Measurements from ENCODE around the gene TRMT112. TPM values are rescaled to one million over a fixed set of nuclear protein-coding genes. Genes with fewer than 3 reads are reported as not detected.

Gene TRMT112
- total and polyA plus RNA-seq, 2 of the 4 experiments (the other 2 are of a cell fraction) = 173 to 202 TPM

DNA sequence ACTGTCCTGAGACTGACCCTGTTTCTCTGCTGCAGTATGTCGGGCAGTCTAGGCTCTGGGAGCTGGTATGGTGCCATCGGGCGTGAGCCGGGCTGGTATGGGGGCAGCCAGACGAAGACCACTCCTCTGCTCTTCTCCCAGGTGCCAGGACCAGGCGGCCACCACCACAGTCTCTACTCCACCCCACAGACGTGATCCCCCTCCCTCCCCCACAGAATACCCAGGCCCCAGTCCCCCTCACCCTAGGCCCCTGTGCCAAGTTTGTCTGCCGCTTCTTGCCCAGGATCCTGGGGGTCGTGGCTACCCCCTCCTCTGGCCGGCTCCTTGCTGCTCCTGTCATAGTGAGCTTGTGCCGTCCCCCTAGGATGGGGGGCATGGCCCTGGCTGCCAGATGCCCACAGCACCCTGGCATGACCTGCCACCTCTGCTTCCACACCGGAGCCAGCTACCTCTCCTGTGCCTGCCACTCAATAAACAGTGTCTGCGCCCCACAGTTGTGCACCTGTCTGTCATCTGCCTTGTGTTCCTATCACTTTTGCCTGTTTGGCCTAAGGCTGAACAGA, 28.3 kb downstream of the TRMT112 start:
- intact Hi-C loops (cut with micrococcal nuclease) (no loop called here), in situ Hi-C loops (cut with MboI; ENCODE audit: low sequenced_read_pairs) (no loop called here), dilution Hi-C loops (cut with HindIII; ENCODE audit: low sequenced_read_pairs, unreplicated experiment) (no loop called here)
- no peak overlapping the region for H2BK20ac ChIP-seq (ENCODE audit: low read depth, low read length)
- H3K14ac ChIP-seq (replicated peaks; ENCODE audit: low read depth, low read length) = no peak overlapping the region
- no peak overlapping the region for H3K4me3 ChIP-seq (ENCODE audit: insufficient read depth, low read depth, low read length)
- H2BK15ac ChIP-seq (ENCODE audit: low read depth, low read length) = no peak overlapping the region
- no peak overlapping the region for H3K4me2 ChIP-seq (ENCODE audit: low read depth, low read length)
- H2BK120ac ChIP-seq (ENCODE audit: low read depth, low read length) = no peak overlapping the region
- H4K91ac ChIP-seq (ENCODE audit: insufficient read depth, low read depth, low read length) = no peak overlapping the region
- peaks cover 7% of the 10 kb centered on the region for H3K4me1 ChIP-seq (ENCODE audit: control insufficient read depth, insufficient read depth, low read length)
- no peak overlapping the region for H3K4ac ChIP-seq (ENCODE audit: low read depth, low read length)
- H3K9ac ChIP-seq (ENCODE audit: low read depth, low read length) = no peak overlapping the region
- peaks cover 41% of the 10 kb centered on the region for H3K27me3 ChIP-seq (ENCODE audit: control insufficient read depth, insufficient read depth, low read length)
- WGBS, 2 experiments (ENCODE audit: extremely low coverage in 2 of 2, insufficient read length in 1 of 2) = 80% methylated on average over 7 of the region's 13 CpGs; no CpG with 5 or more reads in 1 of the 2 experiments
- peaks cover 5% of the 10 kb centered on the region; the same call in 1 of the 2 replicates for H4K20me1 ChIP-seq (ENCODE audit: insufficient read depth, low read length)
- no peak overlapping the region for H2BK5ac ChIP-seq (ENCODE audit: low read depth, low read length, poor library complexity, severe bottlenecking)
- no peak overlapping the region for H4K8ac ChIP-seq (ENCODE audit: low read depth in 2 of 2, low read length in 2 of 2)
- no peak overlapping the region for H3K18ac ChIP-seq (ENCODE audit: low read depth, low read length)
- H3K36me3 ChIP-seq (ENCODE audit: control insufficient read depth, insufficient read depth, low read length) = no peaks in the 10 kb centered on the region
- no peaks in the 10 kb centered on the region; the same call in 1 of the 2 replicates for H3K9me1 ChIP-seq (ENCODE audit: insufficient read depth, low read length)
- DNase-seq (no peak), ATAC-seq (ENCODE audit: low read depth) (no peak)
- no peak overlapping the region for H3K56ac ChIP-seq (ENCODE audit: extremely low read depth, insufficient read depth, low read length)
- H2AK5ac ChIP-seq (ENCODE audit: low read depth, low read length) = no peak overlapping the region
- H2AK9ac ChIP-seq (replicated peaks; ENCODE audit: low read depth, low read length, poor library complexity) = no peak overlapping the region
- H3K79me1 ChIP-seq (ENCODE audit: low read depth in 1 of 2, low read length in 2 of 2) = peaks cover 6 to 17% of the 10 kb centered on the region in 2 experiments; a peak in 3 of 4 replicates
- POLR2A ChIA-PET (ENCODE audit: unreplicated experiment) = no interaction called here
- CTCF ChIA-PET = no interaction called here
- H3K27ac ChIP-seq (ENCODE audit: insufficient read depth, low read length) = no peak overlapping the region
- no peak for TF ChIP-seq MAZ (IDR thresholded peaks at IDR 0.05; ENCODE audit: borderline replicate concordance, low read depth, low read length)
- no peak for TF ChIP-seq MAFK (IDR thresholded peaks at IDR 0.05; ENCODE audit: low read depth, low read length)
- no peak for TF ChIP-seq CHD1 (IDR thresholded peaks at IDR 0.05; ENCODE audit: low read depth, low read length)
- TF ChIP-seq BHLHE40 (IDR thresholded peaks at IDR 0.05; ENCODE audit: low read depth, low read length) = no peak
- TF ChIP-seq, protein P1, sequence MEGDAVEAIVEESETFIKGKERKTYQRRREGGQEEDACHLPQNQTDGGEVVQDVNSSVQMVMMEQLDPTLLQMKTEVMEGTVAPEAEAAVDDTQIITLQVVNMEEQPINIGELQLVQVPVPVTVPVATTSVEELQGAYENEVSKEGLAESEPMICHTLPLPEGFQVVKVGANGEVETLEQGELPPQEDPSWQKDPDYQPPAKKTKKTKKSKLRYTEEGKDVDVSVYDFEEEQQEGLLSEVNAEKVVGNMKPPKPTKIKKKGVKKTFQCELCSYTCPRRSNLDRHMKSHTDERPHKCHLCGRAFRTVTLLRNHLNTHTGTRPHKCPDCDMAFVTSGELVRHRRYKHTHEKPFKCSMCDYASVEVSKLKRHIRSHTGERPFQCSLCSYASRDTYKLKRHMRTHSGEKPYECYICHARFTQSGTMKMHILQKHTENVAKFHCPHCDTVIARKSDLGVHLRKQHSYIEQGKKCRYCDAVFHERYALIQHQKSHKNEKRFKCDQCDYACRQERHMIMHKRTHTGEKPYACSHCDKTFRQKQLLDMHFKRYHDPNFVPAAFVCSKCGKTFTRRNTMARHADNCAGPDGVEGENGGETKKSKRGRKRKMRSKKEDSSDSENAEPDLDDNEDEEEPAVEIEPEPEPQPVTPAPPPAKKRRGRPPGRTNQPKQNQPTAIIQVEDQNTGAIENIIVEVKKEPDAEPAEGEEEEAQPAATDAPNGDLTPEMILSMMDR (conservative IDR thresholded peaks at IDR 0.05; ENCODE audit: low read depth, low read length) = no peak
- no peak for TF ChIP-seq FOS (IDR thresholded peaks at IDR 0.05; ENCODE audit: low read depth, low read length)
- TF ChIP-seq, protein P2, sequence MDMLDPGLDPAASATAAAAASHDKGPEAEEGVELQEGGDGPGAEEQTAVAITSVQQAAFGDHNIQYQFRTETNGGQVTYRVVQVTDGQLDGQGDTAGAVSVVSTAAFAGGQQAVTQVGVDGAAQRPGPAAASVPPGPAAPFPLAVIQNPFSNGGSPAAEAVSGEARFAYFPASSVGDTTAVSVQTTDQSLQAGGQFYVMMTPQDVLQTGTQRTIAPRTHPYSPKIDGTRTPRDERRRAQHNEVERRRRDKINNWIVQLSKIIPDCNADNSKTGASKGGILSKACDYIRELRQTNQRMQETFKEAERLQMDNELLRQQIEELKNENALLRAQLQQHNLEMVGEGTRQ (IDR thresholded peaks at IDR 0.05; ENCODE audit: low read depth, low read length) = no peak
- TF ChIP-seq RCOR1 (IDR thresholded peaks at IDR 0.05; ENCODE audit: insufficient replicate concordance, low read length) = no peak
- TF ChIP-seq POLR2A (IDR thresholded peaks at IDR 0.05; ENCODE audit: low read depth, low read length) = no peak
- TF ChIP-seq CEBPB (IDR thresholded peaks at IDR 0.05; ENCODE audit: low read depth, low read length) = no peak
- no peak for TF ChIP-seq RAD21 (IDR thresholded peaks at IDR 0.05; ENCODE audit: low read length)
- no peak for TF ChIP-seq NFE2L2 (IDR thresholded peaks at IDR 0.05; ENCODE audit: low read depth, low read length)
- no peak overlapping the region for H3K23ac ChIP-seq (ENCODE audit: low read depth, low read length)
- no peak overlapping the region for H4K5ac ChIP-seq (ENCODE audit: low read depth, low read length)
- BruUV-seq (replicated peaks) = no TSS peak
- no peaks in the 10 kb centered on the region for H3K9me3 ChIP-seq (ENCODE audit: control insufficient read depth, insufficient read depth, low read length)
- H2AFZ ChIP-seq (replicated peaks; ENCODE audit: low read length, poor library complexity) = no peak overlapping the region

Data from IMR-90 (cell line).